Activated CD4-positive, alpha-beta memory T cell treated with anti-CD3 and anti-CD28 coated beads for 36 hours (primary cell): ENCODE measurements around the gene TMEM9. TPM values are rescaled to one million over a fixed set of nuclear protein-coding genes. Genes with fewer than 3 reads are reported as not detected.
A peak's percentile ranks its signal among the peaks of the same experiment; 100 is the strongest.

Experiments
- CTCF ChIA-PET: fragments of 350-600 bp; sonication (Branson Sonifier 250); formaldehyde crosslinking; loops from one replicate; lab custom pipeline; 2021; ENCODE audit warnings: antibody characterized with exemption, inconsistent platforms; lab: Charles Lee
- POLR2A ChIA-PET: fragments of 350-600 bp; sonication (Branson Sonifier 250); formaldehyde crosslinking; loops from one replicate; lab custom pipeline; 2021; ENCODE audit warnings: antibody characterized with exemption; lab: Charles Lee
- DNase-seq: peaks from one replicate; pipeline ENCODE4 v3.0.0-alpha.2; 2020
- H3K27ac Mint-ChIP-seq: one replicate; pipeline ENCODE4 v1.8.0; 2021; ENCODE audit warnings: mixed read lengths
- H3K27me3 Mint-ChIP-seq: one replicate; pipeline ENCODE4 v1.8.0; 2021; ENCODE audit warnings: mixed read lengths
- H3K36me3 Mint-ChIP-seq: one replicate; pipeline ENCODE4 v1.8.0; 2021; ENCODE audit warnings: mixed read lengths
- H3K4me1 Mint-ChIP-seq: one replicate; pipeline ENCODE4 v1.8.0; 2021; ENCODE audit warnings: low read depth, mixed read lengths
- H3K4me3 Mint-ChIP-seq: one replicate; pipeline ENCODE4 v1.8.0; 2021; ENCODE audit warnings: mild to moderate bottlenecking, mixed read lengths
- H3K9me3 Mint-ChIP-seq: one replicate; pipeline ENCODE4 v1.8.0; 2021; ENCODE audit warnings: mixed read lengths
- intact Hi-C: fragments of 100-400 bp; cut with micrococcal nuclease; formaldehyde crosslinking; loops from one replicate; pipeline ENCODE4 v1.15.1; 2023
- total RNA-seq, 2 experiments: library from RNA; stranded (reverse); gene quantifications; one replicate each; pipeline ENCODE4 v1.2.3, GENCODE V29; 2021

Gene TMEM9
- total RNA-seq, 2 experiments from 2014 or later, result 21.7 to 22.5 TPM

DNA sequence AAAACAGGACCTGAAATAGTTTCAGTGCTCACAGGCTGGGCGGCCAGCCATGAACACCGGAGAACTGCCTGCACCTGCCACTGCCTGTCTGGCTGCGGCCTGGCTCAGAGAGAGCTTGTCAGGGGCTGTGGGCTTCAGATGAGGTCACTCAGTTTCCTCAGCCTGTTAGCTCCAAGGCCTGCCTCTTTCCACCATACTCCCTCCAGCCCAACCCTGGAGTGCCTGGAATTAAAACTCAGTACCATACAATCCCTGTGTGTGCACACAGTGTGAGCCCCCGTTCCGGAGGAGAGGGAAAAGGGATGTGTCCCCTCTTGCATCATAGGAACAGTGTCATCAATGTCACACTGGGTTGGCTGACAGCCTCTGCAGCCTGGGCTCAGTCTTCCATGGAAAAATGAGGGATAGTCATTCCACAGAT, 58.2 kb downstream of the TMEM9 start:
- H3K4me3 Mint-ChIP-seq, result no peak overlapping the region
- peaks cover 4% of the 10 kb centered on the region for H3K27me3 Mint-ChIP-seq
- no peaks in the 10 kb centered on the region for H3K9me3 Mint-ChIP-seq
- ChIA-PET POLR2A (no interaction called here), CTCF (interaction anchor here (1.1 to 1.3 kb wide), 2 partner anchors 23 to 123 kb away, joined by 4 to 5 read pairs; no protein-coding TSS in a partner anchor)
- intact Hi-C loops, result no loop called here
- no peaks in the 10 kb centered on the region for H3K36me3 Mint-ChIP-seq
- H3K27ac Mint-ChIP-seq, result no peak overlapping the region
- H3K4me1 Mint-ChIP-seq, result no peaks in the 10 kb centered on the region
- no peak for DNase-seq

DNA sequence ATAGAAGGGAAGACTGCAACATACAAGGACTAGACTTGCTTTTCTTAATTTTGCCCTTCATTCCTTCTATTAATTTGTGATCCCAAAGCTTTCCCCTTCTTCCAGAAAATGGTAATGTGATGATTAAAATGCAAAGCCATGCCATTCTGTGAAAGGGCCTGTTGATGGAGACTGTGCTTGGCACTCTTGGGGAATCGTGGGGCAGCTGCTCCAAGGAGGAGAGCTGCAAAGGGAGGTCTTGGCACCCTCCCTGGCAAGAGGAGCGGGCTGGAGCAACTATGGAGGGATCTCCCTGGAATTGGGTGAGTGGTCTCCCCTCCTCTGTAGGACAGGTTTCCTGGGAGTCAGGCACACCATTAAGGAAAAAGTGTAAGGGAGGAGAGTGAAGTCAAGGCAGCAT, 58.7 kb downstream of the TMEM9 start:
- no peaks in the 10 kb centered on the region for H3K9me3 Mint-ChIP-seq
- no peak for DNase-seq
- no peak overlapping the region for H3K27ac Mint-ChIP-seq
- no peak overlapping the region for H3K4me3 Mint-ChIP-seq
- intact Hi-C loops, result no loop called here
- ChIA-PET POLR2A (no interaction called here), CTCF (interaction anchor here (0.8 to 1.1 kb wide), 3 partner anchors 10 to 123 kb away, joined by 3 to 4 read pairs (median 3); no protein-coding TSS in a partner anchor)
- no peaks in the 10 kb centered on the region for H3K4me1 Mint-ChIP-seq
- H3K27me3 Mint-ChIP-seq, result peaks cover 4% of the 10 kb centered on the region
- H3K36me3 Mint-ChIP-seq, result no peaks in the 10 kb centered on the region

DNA sequence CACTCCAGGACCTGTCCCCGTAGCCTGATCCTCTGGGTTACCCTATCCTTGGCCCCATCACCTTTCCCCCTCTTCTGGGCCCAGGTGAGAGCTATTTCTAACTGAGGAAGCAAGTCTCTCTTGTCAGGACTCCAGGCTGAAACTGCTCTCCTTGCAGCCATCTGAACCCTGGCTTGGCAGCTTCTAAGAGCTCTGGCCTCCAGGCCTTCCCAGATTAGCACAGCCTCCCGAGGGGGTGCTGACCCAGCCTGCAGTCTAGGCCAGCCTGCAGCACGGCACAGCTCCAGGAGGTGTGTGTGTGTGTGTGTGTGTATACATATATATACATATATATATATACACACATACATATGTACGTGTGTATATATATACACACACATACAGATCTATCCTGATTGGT, 59.4 kb downstream of the TMEM9 start:
- Mint-ChIP-seq H3K4me1 (no peaks in the 10 kb centered on the region), H3K27ac (no peak overlapping the region), H3K36me3 (no peaks in the 10 kb centered on the region), H3K27me3 (peaks cover 4% of the 10 kb centered on the region), H3K9me3 (no peaks in the 10 kb centered on the region), H3K4me3 (no peak overlapping the region)
- intact Hi-C loops, result no loop called here
- DNase-seq, result no peak
- ChIA-PET POLR2A (no interaction called here), CTCF (interaction anchor here (0.8 to 1.2 kb wide), 3 partner anchors 10 to 123 kb away, joined by 3 read pairs; no protein-coding TSS in a partner anchor)

DNA sequence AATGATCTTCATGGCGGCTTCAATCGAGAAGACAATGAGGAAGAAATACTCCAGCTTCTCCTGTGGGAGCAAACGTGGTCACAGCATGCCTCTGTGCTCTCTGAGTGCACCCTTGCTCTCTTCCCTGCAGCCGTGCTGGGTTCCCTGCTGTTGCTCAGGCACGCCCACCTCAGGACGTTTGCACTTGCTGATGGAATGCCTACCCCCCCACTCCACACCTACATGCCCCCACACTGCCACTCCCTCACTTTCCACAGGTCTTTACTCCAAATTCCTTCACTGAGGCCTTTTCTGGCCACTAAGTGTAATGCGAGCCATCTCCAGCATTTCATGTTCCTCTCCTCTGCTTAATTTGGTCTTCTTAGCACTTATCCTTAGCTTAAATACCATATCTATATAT, 60.3 kb downstream of the TMEM9 start:
- ChIA-PET POLR2A (no interaction called here), CTCF (interaction anchor here (1.2 kb wide), 1 partner anchor 123 kb away, joined by 3 read pairs; no protein-coding TSS in a partner anchor)
- intact Hi-C loops, result no loop called here
- Mint-ChIP-seq H3K4me3 (no peak overlapping the region), H3K9me3 (no peaks in the 10 kb centered on the region), H3K4me1 (no peaks in the 10 kb centered on the region), H3K27ac (no peak overlapping the region), H3K27me3 (peaks cover 5% of the 10 kb centered on the region), H3K36me3 (no peaks in the 10 kb centered on the region)
- DNase-seq, result no peak

DNA sequence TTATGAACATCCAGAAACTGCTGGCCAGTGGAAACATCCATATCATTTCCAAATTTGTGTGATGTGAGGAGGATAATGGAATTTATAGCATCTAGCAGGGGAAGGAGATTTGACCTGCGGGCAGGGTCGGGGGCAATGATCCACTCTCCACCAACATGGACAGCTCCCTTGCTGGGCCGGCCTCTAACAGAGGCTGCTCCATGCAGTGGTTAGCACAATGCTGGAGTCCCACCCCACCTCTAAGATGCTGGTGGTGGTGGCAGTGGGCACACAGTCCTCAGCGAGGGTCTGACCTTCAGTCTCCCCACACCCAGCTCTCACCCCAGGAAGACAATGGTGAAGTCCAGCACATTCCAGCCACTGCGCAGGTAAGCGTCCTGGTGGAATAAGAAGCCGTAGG, 60.7 kb downstream of the TMEM9 start:
- CTCF ChIA-PET, result interaction anchor here (1.2 kb wide), 1 partner anchor 122 kb away, joined by 3 read pairs; no protein-coding TSS in a partner anchor

DNA sequence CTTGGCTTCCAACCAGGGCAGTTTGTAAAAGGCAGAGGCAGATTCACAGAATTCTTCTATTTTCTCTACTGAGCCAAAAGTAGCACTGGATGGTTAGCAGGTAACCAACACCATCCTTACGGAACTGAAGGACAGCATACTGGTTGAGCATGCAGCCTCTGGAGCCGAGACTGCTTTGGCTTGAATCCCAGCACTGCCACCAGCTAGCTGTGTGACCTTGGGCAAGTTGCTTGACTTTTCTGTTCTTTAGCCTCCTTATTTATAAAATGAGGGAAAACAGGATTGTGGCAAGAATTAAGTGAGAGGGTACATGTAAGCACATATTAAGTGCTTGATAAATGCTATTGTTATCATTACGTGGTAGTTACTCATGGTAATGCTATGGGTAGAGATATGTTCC, 61.5 kb downstream of the TMEM9 start:
- H3K36me3 Mint-ChIP-seq, result no peaks in the 10 kb centered on the region

More for the DNA sequence above, 60.7 kb downstream of the TMEM9 start:
- DNase-seq, result no peak
- Mint-ChIP-seq H3K4me3 (no peak overlapping the region), H3K4me1 (no peaks in the 10 kb centered on the region), H3K9me3 (no peaks in the 10 kb centered on the region), H3K36me3 (no peaks in the 10 kb centered on the region), H3K27ac (no peak overlapping the region), H3K27me3 (peaks cover 5% of the 10 kb centered on the region)
- POLR2A ChIA-PET, result no interaction called here
- intact Hi-C loops, result no loop called here

DNA sequence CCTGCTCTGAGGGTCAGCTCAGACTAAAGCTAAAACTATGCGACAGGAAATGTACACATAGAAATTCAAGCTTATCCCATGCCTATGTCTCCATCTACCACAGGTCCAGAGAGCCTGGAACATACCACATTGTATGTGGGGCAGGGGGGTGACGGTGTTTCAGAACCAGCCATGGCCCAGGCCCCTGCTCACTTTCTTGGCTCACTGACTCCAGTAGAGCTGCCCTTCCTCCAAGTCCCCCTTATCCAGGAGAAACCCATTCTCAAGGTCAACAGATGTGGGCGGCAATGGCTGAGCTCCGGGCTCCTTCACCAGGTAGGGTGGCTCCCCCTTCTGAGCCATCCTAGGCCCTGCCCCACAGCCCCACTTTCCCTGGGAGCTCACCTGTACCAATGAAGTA, 63.0 kb downstream of the TMEM9 start:
- no peak overlapping the region for H3K4me3 Mint-ChIP-seq
- H3K9me3 Mint-ChIP-seq, result no peaks in the 10 kb centered on the region
- DNase-seq, result no peak
- H3K36me3 Mint-ChIP-seq, result no peaks in the 10 kb centered on the region
- H3K27ac Mint-ChIP-seq, result no peak overlapping the region
- H3K4me1 Mint-ChIP-seq, result no peaks in the 10 kb centered on the region
- ChIA-PET CTCF (interaction anchor here (0.8 to 1.2 kb wide), 2 partner anchors 11 to 111 kb away, joined by 3 to 5 read pairs; no protein-coding TSS in a partner anchor), POLR2A (no interaction called here)
- peaks cover 5% of the 10 kb centered on the region for H3K27me3 Mint-ChIP-seq
- intact Hi-C loops, result no loop called here

More for the DNA sequence above, 61.5 kb downstream of the TMEM9 start:
- Mint-ChIP-seq H3K4me3 (no peak overlapping the region), H3K4me1 (no peaks in the 10 kb centered on the region), H3K27ac (no peak overlapping the region), H3K9me3 (no peaks in the 10 kb centered on the region), H3K27me3 (peaks cover 8% of the 10 kb centered on the region)
- DNase-seq, result no peak
- ChIA-PET CTCF (no interaction called here), POLR2A (no interaction called here)
- intact Hi-C loops, result no loop called here

DNA sequence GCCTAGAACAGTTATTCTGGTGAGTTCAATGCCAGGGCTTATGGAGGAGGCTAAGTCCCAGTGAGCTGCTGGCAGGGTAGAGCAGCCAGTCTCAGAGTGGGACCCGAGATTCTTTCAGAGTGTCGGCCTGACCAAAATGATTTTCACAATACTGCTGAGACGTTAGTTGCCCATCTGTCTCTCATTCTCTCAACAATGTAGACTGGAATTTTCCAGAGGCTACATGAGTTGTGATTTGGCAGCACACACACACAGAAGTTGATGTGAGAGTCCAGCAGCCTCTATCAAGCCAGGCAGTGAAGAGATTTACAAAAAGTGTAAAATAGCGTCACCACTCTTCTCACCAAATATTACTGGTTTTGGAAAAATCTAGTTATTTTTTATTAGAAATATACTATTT, 63.7 kb downstream of the TMEM9 start:
- ChIA-PET POLR2A (no interaction called here), CTCF (interaction anchor here (0.8 to 1.2 kb wide), 2 partner anchors 10 to 111 kb away, joined by 3 to 5 read pairs; no protein-coding TSS in a partner anchor)
- no peak overlapping the region for H3K4me3 Mint-ChIP-seq
- intact Hi-C loops, result no loop called here
- no peaks in the 10 kb centered on the region for H3K9me3 Mint-ChIP-seq
- H3K27ac Mint-ChIP-seq, result no peak overlapping the region
- no peaks in the 10 kb centered on the region for H3K4me1 Mint-ChIP-seq
- peaks cover 5% of the 10 kb centered on the region for H3K27me3 Mint-ChIP-seq
- no peaks in the 10 kb centered on the region for H3K36me3 Mint-ChIP-seq
- no peak for DNase-seq

DNA sequence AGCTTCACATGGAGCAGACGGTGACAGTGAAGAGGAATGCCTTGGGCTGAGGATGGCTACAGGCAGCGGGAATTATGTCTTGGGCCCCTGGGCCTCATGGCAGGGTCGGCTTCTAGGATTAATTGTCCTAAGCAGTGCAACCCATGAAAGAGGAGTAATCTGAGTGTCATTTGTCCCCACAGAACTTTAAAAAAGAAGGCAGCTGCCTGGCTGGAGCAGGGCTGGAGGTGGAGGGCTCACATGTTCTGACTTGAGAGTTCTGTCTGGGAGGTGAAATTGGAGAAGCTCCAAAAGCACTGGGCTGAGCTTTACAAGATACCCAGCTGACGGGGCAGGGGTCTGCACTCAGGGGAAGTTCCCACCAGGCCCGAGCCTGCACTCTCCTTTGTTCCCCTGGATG, 64.7 kb downstream of the TMEM9 start:
- ChIA-PET CTCF (interaction anchor here (1.4 kb wide), 1 partner anchor 110 kb away, joined by 3 read pairs; no protein-coding TSS in a partner anchor), POLR2A (no interaction called here)
- Mint-ChIP-seq H3K36me3 (no peaks in the 10 kb centered on the region), H3K4me1 (no peaks in the 10 kb centered on the region), H3K9me3 (no peaks in the 10 kb centered on the region), H3K27ac (no peak overlapping the region), H3K4me3 (no peak overlapping the region), H3K27me3 (peaks cover 5% of the 10 kb centered on the region)
- intact Hi-C loops, result no loop called here
- no peak for DNase-seq

DNA sequence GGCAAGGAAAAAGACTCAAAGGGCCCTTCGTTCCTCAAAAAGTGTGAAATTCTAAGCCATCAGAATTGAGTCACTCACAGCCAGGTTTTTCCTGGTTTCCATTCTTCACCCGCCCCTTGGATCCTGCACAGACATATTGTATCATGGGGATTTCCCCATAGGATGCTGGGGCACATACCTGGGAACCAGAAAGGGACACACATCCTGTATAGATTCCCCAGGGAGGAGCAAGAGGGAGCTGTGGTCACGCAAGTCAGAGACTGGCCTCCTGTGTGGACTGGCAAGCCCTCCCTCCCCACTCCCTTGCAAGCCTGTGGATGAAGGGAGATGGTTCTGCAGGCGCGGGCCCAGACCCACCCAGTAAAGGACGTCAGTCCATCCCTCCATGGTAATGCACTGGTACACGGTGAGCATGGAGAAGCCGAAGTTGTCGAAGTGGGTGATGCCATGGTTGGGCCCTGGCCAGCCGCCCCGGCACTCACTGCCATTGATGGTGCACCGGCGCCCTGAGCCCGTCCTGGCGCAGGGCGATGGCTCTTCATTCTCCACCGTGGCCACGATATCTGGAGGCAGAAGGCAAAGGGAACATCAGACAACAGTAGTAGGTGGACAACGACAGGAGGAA, 65.3 kb downstream of the TMEM9 start:
- POLR2A ChIA-PET, result interaction anchor here (0.7 kb wide), 1 partner anchor 152 kb away, joined by 3 read pairs; no protein-coding TSS in a partner anchor
- CTCF ChIA-PET, result interaction anchor here (1.4 kb wide), 1 partner anchor 110 kb away, joined by 3 read pairs; no protein-coding TSS in a partner anchor
- no peaks in the 10 kb centered on the region for H3K36me3 Mint-ChIP-seq
- H3K27me3 Mint-ChIP-seq, result peaks cover 5% of the 10 kb centered on the region
- H3K27ac Mint-ChIP-seq, result no peak overlapping the region
- no peaks in the 10 kb centered on the region for H3K9me3 Mint-ChIP-seq
- no peak overlapping the region for H3K4me3 Mint-ChIP-seq
- H3K4me1 Mint-ChIP-seq, result no peaks in the 10 kb centered on the region
- no peak for DNase-seq
- intact Hi-C loops, result no loop called here

DNA sequence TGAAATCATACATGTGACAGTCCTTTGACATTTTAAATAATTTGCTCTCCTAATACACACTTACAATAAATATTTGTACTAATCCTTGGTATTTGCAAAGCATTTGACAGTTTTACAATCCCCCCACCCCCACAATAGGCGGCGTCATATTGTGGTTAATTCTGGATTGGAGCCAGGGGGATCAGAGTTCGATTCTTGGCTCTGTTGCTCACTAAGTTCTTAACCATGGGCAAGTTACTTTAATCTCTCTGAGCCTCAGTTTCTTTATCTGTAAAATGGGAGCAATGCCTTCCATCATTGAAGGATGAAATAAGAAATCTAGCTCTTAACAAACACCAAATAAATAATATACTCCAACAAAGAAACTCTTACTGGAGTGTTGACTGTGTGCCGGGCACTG, 65.9 kb downstream of the TMEM9 start:
- ChIA-PET POLR2A (interaction anchor here (0.7 kb wide), 1 partner anchor 152 kb away, joined by 3 read pairs; no protein-coding TSS in a partner anchor), CTCF (interaction anchor here (1.4 kb wide), 1 partner anchor 109 kb away, joined by 3 read pairs; no protein-coding TSS in a partner anchor)
- Mint-ChIP-seq H3K36me3 (no peaks in the 10 kb centered on the region), H3K4me1 (no peaks in the 10 kb centered on the region), H3K9me3 (no peaks in the 10 kb centered on the region), H3K27ac (no peak overlapping the region), H3K27me3 (peaks cover 5% of the 10 kb centered on the region), H3K4me3 (no peak overlapping the region)
- no peak for DNase-seq
- intact Hi-C loops, result no loop called here

DNA sequence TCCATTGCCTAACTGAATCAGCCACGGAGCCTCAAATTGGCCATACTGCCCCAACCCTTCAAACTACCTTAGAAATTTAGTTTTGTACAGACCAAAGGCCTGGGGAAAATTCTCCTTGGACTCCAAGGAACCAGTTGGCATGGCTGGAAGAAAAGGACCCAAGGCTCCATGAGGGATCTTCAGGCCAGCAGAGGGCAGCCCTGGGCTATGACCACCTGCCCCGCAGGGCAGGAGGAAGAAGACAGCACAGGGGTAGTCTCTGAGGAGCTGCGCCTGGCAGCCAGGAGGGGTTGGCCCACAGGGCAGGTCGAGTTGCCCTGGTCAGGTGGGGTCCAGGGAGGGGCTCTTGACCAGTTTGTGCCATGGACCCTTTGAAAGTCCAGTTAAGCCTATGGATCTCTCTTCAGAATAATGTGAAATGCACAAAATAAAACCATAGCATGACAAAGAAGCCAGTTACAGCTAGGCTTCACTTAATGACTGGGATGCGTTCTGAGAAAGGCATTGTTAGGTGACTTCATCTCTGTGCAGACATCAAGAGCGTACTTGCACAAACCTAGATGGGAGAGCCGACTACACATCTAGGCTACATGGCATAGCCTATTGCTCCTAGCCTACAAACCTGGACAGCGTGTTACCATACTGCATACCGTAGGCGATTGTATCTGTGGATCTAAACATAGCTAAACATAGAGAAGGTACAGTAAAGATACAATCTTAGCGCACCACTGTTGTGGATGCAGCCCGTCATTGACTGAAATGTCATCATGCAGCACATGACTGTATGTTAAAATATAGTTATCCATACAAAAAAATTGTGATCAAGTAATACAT, 68.2 kb downstream of the TMEM9 start:
- Mint-ChIP-seq H3K27ac (peak overlapping the region; percentile 21), H3K4me3 (no peak overlapping the region), H3K4me1 (no peaks in the 10 kb centered on the region), H3K36me3 (no peaks in the 10 kb centered on the region), H3K27me3 (peaks cover 5% of the 10 kb centered on the region), H3K9me3 (no peaks in the 10 kb centered on the region)
- ChIA-PET CTCF (interaction anchor here (0.8 to 5.3 kb wide), 10 partner anchors 17 to 244 kb away, joined by 3 to 42 read pairs (median 5); no protein-coding TSS in a partner anchor), POLR2A (no interaction called here)
- DNase-seq, result peak; percentile 64
- intact Hi-C loops, result loop anchor here (1.0 to 2.0 kb wide), 3 partner anchors 28 to 137 kb away; no protein-coding TSS in a partner anchor
